Neural crest cell (in vitro differentiated cells): ENCODE measurements around the gene MSLN. TPM values are rescaled to one million over a fixed set of nuclear protein-coding genes. Genes with fewer than 3 reads are reported as not detected.

ENCODE experiments used
- DNase-seq: peaks from one replicate; pipeline ENCODE4 v3.0.0; 2021; ENCODE audit warnings: low read depth, mixed read lengths, low spot score
- H3K27ac Mint-ChIP-seq: one replicate; pipeline ENCODE4 v1.8.0; 2021; ENCODE audit warnings: mild to moderate bottlenecking, mixed read lengths; ENCODE audit not compliant: unreplicated experiment
- H3K27me3 Mint-ChIP-seq: 2 replicates; pipeline ENCODE4 v1.8.0; 2021; ENCODE audit warnings: low read depth, mild to moderate bottlenecking, mixed read lengths
- H3K36me3 Mint-ChIP-seq: 2 replicates; pipeline ENCODE4 v1.8.0; 2021; ENCODE audit warnings: low read depth, mild to moderate bottlenecking, mixed read lengths
- H3K4me1 Mint-ChIP-seq: 2 replicates; pipeline ENCODE4 v1.8.0; 2021; ENCODE audit warnings: mixed read lengths
- H3K4me3 Mint-ChIP-seq: one replicate; pipeline ENCODE4 v1.8.0; 2021; ENCODE audit warnings: mild to moderate bottlenecking, mixed read lengths
- H3K9me3 Mint-ChIP-seq: 2 replicates; pipeline ENCODE4 v1.8.0; 2021; ENCODE audit warnings: mixed read lengths
- total RNA-seq: library from RNA; stranded (reverse); gene quantifications from 2 replicates; pipeline ENCODE4 v1.2.1, GENCODE V29; 2021
- TF ChIP-seq, protein P1 (sequence below): fragments of 200-600 bp; sonication (generic); conservative IDR thresholded peaks from 2 replicates; pipeline ENCODE4 v1.5.0; 2021; ENCODE audit warnings: antibody characterized with exemption, mild to moderate bottlenecking

MSLN gene
- total RNA-seq, 1 donor from 2014 or later: not detected

GRCh38 chr16:718389-718788 is 42.1 kb upstream of the MSLN start:
- no peaks in the 10 kb centered on the region for H3K9me3 Mint-ChIP-seq
- peaks cover 12% of the 10 kb centered on the region for H3K27me3 Mint-ChIP-seq
- DNase-seq: no peak
- H3K4me3 Mint-ChIP-seq: peak overlapping the region; percentile 94
- H3K27ac Mint-ChIP-seq: peak overlapping the region; percentile 78
- TF ChIP-seq, protein P1, sequence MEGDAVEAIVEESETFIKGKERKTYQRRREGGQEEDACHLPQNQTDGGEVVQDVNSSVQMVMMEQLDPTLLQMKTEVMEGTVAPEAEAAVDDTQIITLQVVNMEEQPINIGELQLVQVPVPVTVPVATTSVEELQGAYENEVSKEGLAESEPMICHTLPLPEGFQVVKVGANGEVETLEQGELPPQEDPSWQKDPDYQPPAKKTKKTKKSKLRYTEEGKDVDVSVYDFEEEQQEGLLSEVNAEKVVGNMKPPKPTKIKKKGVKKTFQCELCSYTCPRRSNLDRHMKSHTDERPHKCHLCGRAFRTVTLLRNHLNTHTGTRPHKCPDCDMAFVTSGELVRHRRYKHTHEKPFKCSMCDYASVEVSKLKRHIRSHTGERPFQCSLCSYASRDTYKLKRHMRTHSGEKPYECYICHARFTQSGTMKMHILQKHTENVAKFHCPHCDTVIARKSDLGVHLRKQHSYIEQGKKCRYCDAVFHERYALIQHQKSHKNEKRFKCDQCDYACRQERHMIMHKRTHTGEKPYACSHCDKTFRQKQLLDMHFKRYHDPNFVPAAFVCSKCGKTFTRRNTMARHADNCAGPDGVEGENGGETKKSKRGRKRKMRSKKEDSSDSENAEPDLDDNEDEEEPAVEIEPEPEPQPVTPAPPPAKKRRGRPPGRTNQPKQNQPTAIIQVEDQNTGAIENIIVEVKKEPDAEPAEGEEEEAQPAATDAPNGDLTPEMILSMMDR: no peak
- no peaks in the 10 kb centered on the region for H3K36me3 Mint-ChIP-seq
- peaks cover 27% of the 10 kb centered on the region for H3K4me1 Mint-ChIP-seq

- H3K9me3 Mint-ChIP-seq: no peaks in the 10 kb centered on the region
- peak overlapping the region; percentile 19 for H3K27ac Mint-ChIP-seq
- no peak for DNase-seq
- TF ChIP-seq, protein P1: no peak
- peak overlapping the region; percentile 94 for H3K4me3 Mint-ChIP-seq
- H3K27me3 Mint-ChIP-seq: peaks cover 12% of the 10 kb centered on the region
- H3K36me3 Mint-ChIP-seq: no peaks in the 10 kb centered on the region
- peaks cover 27% of the 10 kb centered on the region for H3K4me1 Mint-ChIP-seq
Measured at GRCh38 chr16:718922-719321, 41.6 kb upstream of the MSLN start.

- Mint-ChIP-seq H3K36me3 (no peaks in the 10 kb centered on the region), H3K4me3 (peak overlapping the region; percentile 94), H3K27ac (peak overlapping the region; percentile 92), H3K9me3 (no peaks in the 10 kb centered on the region), H3K27me3 (peaks cover 12% of the 10 kb centered on the region), H3K4me1 (peaks cover 27% of the 10 kb centered on the region)
- TF ChIP-seq, protein P1: peak; percentile 30
- no peak for DNase-seq
Measured at GRCh38 chr16:719815-720446, 40.6 kb upstream of the MSLN start.

DNA sequence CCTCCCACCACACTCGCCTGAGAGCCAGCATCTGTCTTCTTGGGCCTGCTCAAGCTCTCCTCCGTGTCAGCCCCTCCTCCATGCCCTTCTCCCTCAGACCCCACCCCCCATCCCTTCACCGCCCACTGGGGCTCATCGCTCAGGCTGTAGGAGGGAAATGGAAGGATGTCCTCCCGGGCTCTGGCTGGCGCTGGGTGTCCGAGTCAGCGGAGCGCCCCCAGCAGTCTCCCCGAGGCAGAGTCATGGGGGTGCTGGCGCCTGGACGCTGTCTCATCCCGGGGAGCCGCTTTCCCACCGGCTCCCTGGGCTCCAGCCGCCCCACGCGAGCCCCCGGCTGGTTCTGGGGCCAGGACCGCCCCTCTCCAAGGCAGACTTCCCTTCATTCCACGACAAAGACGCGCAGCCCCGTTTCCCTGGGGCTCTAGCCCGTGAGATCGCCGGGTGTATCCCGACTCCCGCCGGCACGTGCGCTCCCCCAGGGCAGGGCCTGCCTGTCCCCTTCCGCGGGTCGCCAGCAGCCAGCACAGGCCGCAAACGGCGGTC is 40.0 kb upstream of the MSLN start:
- Mint-ChIP-seq H3K27me3 (peaks cover 14% of the 10 kb centered on the region), H3K4me1 (peaks cover 27% of the 10 kb centered on the region), H3K4me3 (peak overlapping the region; percentile 94), H3K27ac (peak overlapping the region; percentile 92), H3K36me3 (no peaks in the 10 kb centered on the region), H3K9me3 (no peaks in the 10 kb centered on the region)
- DNase-seq: peak; percentile 53
- TF ChIP-seq, protein P1: no peak

- Mint-ChIP-seq H3K9me3 (no peaks in the 10 kb centered on the region), H3K27me3 (peaks cover 11% of the 10 kb centered on the region), H3K4me1 (peaks cover 24% of the 10 kb centered on the region), H3K4me3 (peak within 1 kb of the TSS; percentile 94), H3K27ac (peak within 1 kb of the TSS; percentile 92), H3K36me3 (no peaks in the 10 kb centered on the region)
- DNase-seq: peak; percentile 73
- TF ChIP-seq, protein P1: peak; percentile 16
Measured at GRCh38 chr16:720990-721764, 39.4 kb upstream of the MSLN start, which contains the start of gene ANTKMT. TSS of gene ANTKMT (plus strand) at chr16:721146. CDS start at chr16:721275, 129 bp downstream.
